HEK293T (cell line): ENCODE data around the gene GADD45GIP1.
"Not testable (repeated sequence)": the region's sequence is repeated elsewhere in the genome, so short reads cannot be mapped to it uniquely, and the experiment has no call there.

Source experiments
- CTCF ChIA-PET: fragments of 350-600 bp; formaldehyde crosslinking; extraction: SDS; loops from one replicate; lab custom pipeline; 2021; ENCODE audit warnings: antibody characterized with exemption, inconsistent platforms; lab: Yijun Ruan, JAX
- POLR2A ChIA-PET: fragments of 350-600 bp; formaldehyde crosslinking; extraction: SDS; loops from one replicate; lab custom pipeline; 2020; ENCODE audit warnings: antibody characterized with exemption, inconsistent platforms; lab: Yijun Ruan, JAX
- DNase-seq: peaks from one replicate; pipeline ENCODE4 v3.0.0; 2012; ENCODE audit warnings: mixed read lengths; ENCODE audit errors: extremely low spot score
- ARNT ChIP-seq: fragments of 450-650 bp; IDR thresholded peaks from 2 replicates; pipeline ENCODE4 v1.6.1; 2017; ENCODE audit warnings: mild to moderate bottlenecking
- BHLHE40 ChIP-seq: fragments of 450-650 bp; IDR thresholded peaks from 2 replicates; pipeline ENCODE4 v1.6.1; 2016; ENCODE audit warnings: mild to moderate bottlenecking, moderate library complexity, borderline replicate concordance
- CTBP1 ChIP-seq: fragments of 450-650 bp; IDR thresholded peaks from 2 replicates; pipeline ENCODE4 v1.6.1; 2016; ENCODE audit warnings: borderline replicate concordance
- ELF4 ChIP-seq: fragments of 450-650 bp; IDR thresholded peaks from 2 replicates; pipeline ENCODE4 v1.6.1; 2017; ENCODE audit warnings: antibody characterized with exemption
- FOXA1 ChIP-seq: fragments of 450-650 bp; IDR thresholded peaks from 2 replicates; pipeline ENCODE4 v1.6.1; 2016; ENCODE audit warnings: mild to moderate bottlenecking
- FOXK2 ChIP-seq: fragments of 450-650 bp; IDR thresholded peaks from 2 replicates; pipeline ENCODE4 v1.6.1; 2016; ENCODE audit warnings: mild to moderate bottlenecking
- FOXM1 ChIP-seq: fragments of 450-650 bp; IDR thresholded peaks from 2 replicates; pipeline ENCODE4 v1.6.1; 2017; ENCODE audit warnings: mild to moderate bottlenecking, borderline replicate concordance
- HDGF ChIP-seq: fragments of 450-650 bp; IDR thresholded peaks from 2 replicates; pipeline ENCODE4 v1.6.1; 2017; ENCODE audit warnings: antibody characterized with exemption, borderline replicate concordance
- L3MBTL2 ChIP-seq: fragments of 450-650 bp; conservative IDR thresholded peaks from 2 replicates; pipeline ENCODE4 v1.6.1; 2016; ENCODE audit warnings: mild to moderate bottlenecking
- LEF1 ChIP-seq: fragments of 450-650 bp; IDR thresholded peaks from 2 replicates; pipeline ENCODE4 v1.6.1; 2017; ENCODE audit warnings: mild to moderate bottlenecking, borderline replicate concordance
- NFRKB ChIP-seq: fragments of 450-650 bp; IDR thresholded peaks from 2 replicates; pipeline ENCODE4 v1.6.1; 2016; ENCODE audit warnings: mild to moderate bottlenecking, moderate library complexity
- SP1 ChIP-seq: fragments of 450-650 bp; IDR thresholded peaks from 2 replicates; pipeline ENCODE4 v1.6.1; 2017
- SUZ12 ChIP-seq: fragments of 450-650 bp; IDR thresholded peaks from 2 replicates; pipeline ENCODE4 v1.6.1; 2016; ENCODE audit warnings: mild to moderate bottlenecking
- TARDBP ChIP-seq: fragments of 450-650 bp; IDR thresholded peaks from 2 replicates; pipeline ENCODE4 v1.6.1; 2016
- ZNF384 ChIP-seq: fragments of 450-650 bp; IDR thresholded peaks from 2 replicates; pipeline ENCODE4 v1.6.1; 2016
- TF ChIP-seq, protein P1 (sequence below): fragments of 450-650 bp; IDR thresholded peaks from 2 replicates; pipeline ENCODE4 v1.6.1; 2016

Gene GADD45GIP1

GRCh38 chr19:12924621-12925310, 32.3 kb downstream of the GADD45GIP1 start:
- TF ChIP-seq FOXK2 (no peak), BHLHE40 (no peak), NFRKB (no peak), ZNF384 (no peak), FOXA1 (no peak), ELF4 (no peak), TARDBP (no peak), CTBP1 (no peak), SP1 (no peak), LEF1 (no peak), FOXM1 (no peak), HDGF (no peak), ARNT (no peak), L3MBTL2 (no peak), SUZ12 (no peak)
- TF ChIP-seq, protein P1, sequence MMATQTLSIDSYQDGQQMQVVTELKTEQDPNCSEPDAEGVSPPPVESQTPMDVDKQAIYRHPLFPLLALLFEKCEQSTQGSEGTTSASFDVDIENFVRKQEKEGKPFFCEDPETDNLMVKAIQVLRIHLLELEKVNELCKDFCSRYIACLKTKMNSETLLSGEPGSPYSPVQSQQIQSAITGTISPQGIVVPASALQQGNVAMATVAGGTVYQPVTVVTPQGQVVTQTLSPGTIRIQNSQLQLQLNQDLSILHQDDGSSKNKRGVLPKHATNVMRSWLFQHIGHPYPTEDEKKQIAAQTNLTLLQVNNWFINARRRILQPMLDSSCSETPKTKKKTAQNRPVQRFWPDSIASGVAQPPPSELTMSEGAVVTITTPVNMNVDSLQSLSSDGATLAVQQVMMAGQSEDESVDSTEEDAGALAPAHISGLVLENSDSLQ: no peak
- DNase-seq: no peak
- POLR2A ChIA-PET: interaction anchor here (2.5 kb wide), 1 partner anchor 9 kb away, joined by 7 read pairs; the partner anchor contains the start of gene FARSA
- CTCF ChIA-PET: no interaction called here

GRCh38 chr19:12922959-12923358, 34.1 kb downstream of the GADD45GIP1 start:
- ChIA-PET POLR2A (interaction anchor here (0.6 to 2.5 kb wide), 2 partner anchors 10 to 11 kb away, joined by 3 to 7 read pairs; partner anchors contain the start of gene FARSA), CTCF (no interaction called here)
- TF ChIP-seq NFRKB (no peak), LEF1 (no peak), FOXM1 (no peak), BHLHE40 (no peak)

DNA sequence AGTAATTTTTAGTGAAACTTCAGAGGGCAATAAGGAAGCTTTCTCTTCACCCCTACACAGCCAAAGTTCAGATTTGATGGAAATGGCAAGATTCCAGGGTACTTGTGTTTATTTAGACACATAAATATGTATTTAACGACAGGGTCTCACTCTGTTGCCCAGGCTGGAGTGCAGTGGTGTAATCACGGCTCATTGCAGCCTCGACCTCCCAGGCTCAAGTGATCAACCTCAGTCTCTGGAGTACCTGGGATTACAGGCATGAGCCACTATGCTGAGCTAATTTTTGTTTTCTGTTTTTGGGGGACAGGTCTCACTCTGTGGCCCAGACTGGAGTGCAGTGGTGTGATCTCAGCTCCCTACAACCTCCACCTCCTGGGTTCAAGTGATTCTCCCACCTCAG, 36.0 kb downstream of the GADD45GIP1 start:
- no peak for TF ChIP-seq FOXK2
- TF ChIP-seq, protein P1: no peak
- TF ChIP-seq CTBP1: no peak
- no peak for TF ChIP-seq ELF4
- TF ChIP-seq FOXA1: no peak
- TF ChIP-seq ARNT: no peak
- TF ChIP-seq SP1: no peak
- no peak for TF ChIP-seq TARDBP
- TF ChIP-seq ZNF384: no peak
- TF ChIP-seq SUZ12: no peak
- TF ChIP-seq HDGF: no peak
- TF ChIP-seq FOXM1: no peak
- TF ChIP-seq BHLHE40: no peak
- TF ChIP-seq NFRKB: no peak
- no peak for TF ChIP-seq LEF1
- TF ChIP-seq L3MBTL2: no peak
- CTCF ChIA-PET: no interaction called here
- POLR2A ChIA-PET: interaction anchor here (0.9 to 3.3 kb wide), 4 partner anchors 9 to 30 kb away, joined by 3 to 12 read pairs (median 8); partner anchors contain the start of genes CALR, FARSA and GCDH
- no peak for DNase-seq

More at GRCh38 chr19:12922959-12923358, 34.1 kb downstream of the GADD45GIP1 start:
- DNase-seq: no peak

GRCh38 chr19:12918253-12918652, 38.8 kb downstream of the GADD45GIP1 start:
- POLR2A ChIA-PET: no interaction called here
- CTCF ChIA-PET: interaction anchor here (0.5 kb wide), 1 partner anchor 49 kb away, joined by 3 read pairs; no protein-coding TSS in a partner anchor
- DNase-seq: no peak
- no peak for TF ChIP-seq ZNF384
- TF ChIP-seq ELF4: no peak
- no peak for TF ChIP-seq ARNT
- no peak for TF ChIP-seq LEF1
- TF ChIP-seq FOXK2: no peak
- TF ChIP-seq, protein P1: no peak
- no peak for TF ChIP-seq TARDBP
- no peak for TF ChIP-seq SUZ12
- TF ChIP-seq L3MBTL2: no peak
- no peak for TF ChIP-seq FOXM1
- TF ChIP-seq NFRKB: no peak
- no peak for TF ChIP-seq CTBP1
- no peak for TF ChIP-seq BHLHE40
- TF ChIP-seq HDGF: no peak
- TF ChIP-seq FOXA1: no peak

DNA sequence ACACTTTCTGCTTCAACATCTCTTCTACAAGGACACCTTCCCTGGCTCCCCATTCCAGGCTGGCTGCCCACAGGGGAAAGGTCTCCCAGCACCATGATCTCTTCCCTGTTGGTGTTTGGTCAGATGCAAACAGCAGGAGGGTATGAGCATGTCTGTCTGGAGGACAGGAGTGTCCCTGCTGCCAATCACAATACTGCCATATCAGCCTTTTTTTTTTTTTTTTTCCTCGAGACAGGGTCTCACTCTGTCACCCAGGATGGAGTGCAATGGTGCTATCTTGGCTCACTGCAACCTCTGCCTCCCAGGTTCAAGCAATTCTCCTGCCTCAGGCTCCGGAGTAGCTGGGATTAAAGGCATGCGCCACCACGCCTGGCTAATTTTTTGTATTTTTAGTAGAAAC, 41.2 kb downstream of the GADD45GIP1 start:
- POLR2A ChIA-PET, CTCF ChIA-PET, DNase-seq: not testable (repeated sequence)
- TF ChIP-seq, protein P1: 0 out of 2 replicates have a peak, but pooled peaks have one; percentile 28
